MM.1S (cell line): ENCODE data around the gene VPS54.

Source experiments
- CTCF ChIP-seq: fragments of 300-600 bp; sonication (generic); IDR thresholded peaks from 2 replicates; pipeline ENCODE4 v1.5.1; 2016; ENCODE audit warnings: antibody characterized with exemption, low read length, mixed read lengths
- EZH2 ChIP-seq: fragments of 300-600 bp; sonication (generic); optimal IDR thresholded peaks from 2 replicates; pipeline ENCODE3; 2017; ENCODE audit warnings: low read depth, mild to moderate bottlenecking, antibody characterized with exemption, low read length, mixed read lengths
- EZH2phosphoT487 ChIP-seq: fragments of 300-600 bp; sonication (generic); IDR thresholded peaks from 2 replicates; pipeline ENCODE4 v1.6.1; 2018; ENCODE audit warnings: antibody characterized with exemption, low read length

GRCh38 chr2:63983986-63984605, 35.1 kb downstream of the VPS54 start:
- TF ChIP-seq CTCF = no peak
- no peak for TF ChIP-seq EZH2
- no peak for TF ChIP-seq EZH2phosphoT487
